SU-DHL-6 (cell line): ENCODE measurements around the gene SSR4.

ENCODE experiments used
- H2AFZ ChIP-seq: fragments of 200-600 bp; sonication (generic); 2 replicates; pipeline ENCODE4 v1.6.1; 2014; ENCODE audit warnings: low read depth, mild to moderate bottlenecking, moderate library complexity, mixed read lengths, antibody characterized with exemption, low read length; ENCODE audit not compliant: severe bottlenecking
- H3F3A ChIP-seq: fragments of 200-600 bp; shearing (Covaris generic); 2 replicates; pipeline ENCODE4 v1.6.0; 2016; ENCODE audit warnings: antibody characterized with exemption, mild to moderate bottlenecking; ENCODE audit not compliant: insufficient read depth
- H3K27ac ChIP-seq: fragments of 200-600 bp; sonication (generic); 2 replicates; pipeline ENCODE4 v1.5.1; 2016; ENCODE audit warnings: low read depth, mild to moderate bottlenecking, low read length, moderate library complexity, mixed read lengths
- H3K27me3 ChIP-seq: fragments of 200-600 bp; sonication (generic), shearing (Covaris generic); 2 replicates; pipeline ENCODE4 v1.6.0; 2014; ENCODE audit warnings: mild to moderate bottlenecking, low read length
- H3K36me3 ChIP-seq: fragments of 200-600 bp; sonication (generic); 2 replicates; pipeline ENCODE4 v1.6.1; 2014; ENCODE audit warnings: mild to moderate bottlenecking, low read length, mixed read lengths
- H3K4me2 ChIP-seq: fragments of 300-600, 200-600 bp; shearing (Covaris generic), sonication (generic); 2 replicates; pipeline ENCODE4 v1.6.0; 2014; ENCODE audit warnings: low read length, low read depth, mild to moderate bottlenecking; ENCODE audit not compliant: poor library complexity, severe bottlenecking
- H3K4me3 ChIP-seq: fragments of 200-600 bp; sonication (generic); 2 replicates; pipeline ENCODE4 v1.5.1; 2014; ENCODE audit warnings: antibody characterized with exemption, low read length, mild to moderate bottlenecking, mixed read lengths; ENCODE audit not compliant: insufficient read depth, poor library complexity, severe bottlenecking
- H3K79me2 ChIP-seq: fragments of 200-600 bp; sonication (generic); 2 replicates; pipeline ENCODE4 v1.6.1; 2014; ENCODE audit warnings: mild to moderate bottlenecking, low read length, moderate library complexity; ENCODE audit not compliant: insufficient read depth
- H3K9ac ChIP-seq: fragments of 200-600 bp; sonication (generic); 2 replicates; pipeline ENCODE4 v1.7.0; 2014; ENCODE audit warnings: mild to moderate bottlenecking, low read length
- H3K9me2 ChIP-seq: fragments of 200-600 bp; sonication (generic); replicated peaks from 2 replicates; pipeline ENCODE4 v1.6.1; 2014; ENCODE audit warnings: low read length; ENCODE audit not compliant: insufficient read depth
- H3K9me3 ChIP-seq: fragments of 200-600 bp; sonication (generic); 2 replicates; pipeline ENCODE4 v1.6.1; 2014; ENCODE audit warnings: low read length, mixed read lengths; ENCODE audit not compliant: insufficient read depth
- H4K20me1 ChIP-seq: fragments of 200-600 bp; sonication (generic); 2 replicates; pipeline ENCODE4 v1.6.1; 2014; ENCODE audit warnings: low read depth, mild to moderate bottlenecking, antibody characterized with exemption, low read length, moderate library complexity, mixed read lengths
- EZH2phosphoT487 ChIP-seq: fragments of 200-600 bp; sonication (generic), shearing (Covaris generic); conservative IDR thresholded peaks from 2 replicates; pipeline ENCODE4 v1.6.1; 2018; ENCODE audit warnings: mild to moderate bottlenecking, antibody characterized with exemption, low read length, moderate library complexity, mixed read lengths
- TF ChIP-seq, protein P1 (sequence below): fragments of 200-600 bp; sonication (generic); IDR thresholded peaks from one replicate; pipeline ENCODE4 v1.5.1; 2017; ENCODE audit warnings: antibody characterized with exemption, mild to moderate bottlenecking, low read length, moderate library complexity; ENCODE audit not compliant: insufficient read depth, poor library complexity, severe bottlenecking

Gene SSR4

GRCh38 chrX:153818571-153819383 is 24.3 kb downstream of the SSR4 start:
- H3F3A ChIP-seq, result no peaks in the 10 kb centered on the region
- H4K20me1 ChIP-seq, result no peaks in the 10 kb centered on the region
- no peak overlapping the region for H3K9ac ChIP-seq
- H3K9me2 ChIP-seq, result no peaks in the 10 kb centered on the region
- no peak overlapping the region for H3K4me3 ChIP-seq
- H3K9me3 ChIP-seq, result no peaks in the 10 kb centered on the region
- no peak overlapping the region for H2AFZ ChIP-seq
- H3K36me3 ChIP-seq, result no peaks in the 10 kb centered on the region
- no peaks in the 10 kb centered on the region for H3K27me3 ChIP-seq
- H3K79me2 ChIP-seq, result no peaks in the 10 kb centered on the region
- TF ChIP-seq, protein P1, sequence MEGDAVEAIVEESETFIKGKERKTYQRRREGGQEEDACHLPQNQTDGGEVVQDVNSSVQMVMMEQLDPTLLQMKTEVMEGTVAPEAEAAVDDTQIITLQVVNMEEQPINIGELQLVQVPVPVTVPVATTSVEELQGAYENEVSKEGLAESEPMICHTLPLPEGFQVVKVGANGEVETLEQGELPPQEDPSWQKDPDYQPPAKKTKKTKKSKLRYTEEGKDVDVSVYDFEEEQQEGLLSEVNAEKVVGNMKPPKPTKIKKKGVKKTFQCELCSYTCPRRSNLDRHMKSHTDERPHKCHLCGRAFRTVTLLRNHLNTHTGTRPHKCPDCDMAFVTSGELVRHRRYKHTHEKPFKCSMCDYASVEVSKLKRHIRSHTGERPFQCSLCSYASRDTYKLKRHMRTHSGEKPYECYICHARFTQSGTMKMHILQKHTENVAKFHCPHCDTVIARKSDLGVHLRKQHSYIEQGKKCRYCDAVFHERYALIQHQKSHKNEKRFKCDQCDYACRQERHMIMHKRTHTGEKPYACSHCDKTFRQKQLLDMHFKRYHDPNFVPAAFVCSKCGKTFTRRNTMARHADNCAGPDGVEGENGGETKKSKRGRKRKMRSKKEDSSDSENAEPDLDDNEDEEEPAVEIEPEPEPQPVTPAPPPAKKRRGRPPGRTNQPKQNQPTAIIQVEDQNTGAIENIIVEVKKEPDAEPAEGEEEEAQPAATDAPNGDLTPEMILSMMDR, result no peak
- no peak for TF ChIP-seq EZH2phosphoT487
- H3K4me2 ChIP-seq, result no peak overlapping the region
- H3K27ac ChIP-seq, result no peak overlapping the region

DNA sequence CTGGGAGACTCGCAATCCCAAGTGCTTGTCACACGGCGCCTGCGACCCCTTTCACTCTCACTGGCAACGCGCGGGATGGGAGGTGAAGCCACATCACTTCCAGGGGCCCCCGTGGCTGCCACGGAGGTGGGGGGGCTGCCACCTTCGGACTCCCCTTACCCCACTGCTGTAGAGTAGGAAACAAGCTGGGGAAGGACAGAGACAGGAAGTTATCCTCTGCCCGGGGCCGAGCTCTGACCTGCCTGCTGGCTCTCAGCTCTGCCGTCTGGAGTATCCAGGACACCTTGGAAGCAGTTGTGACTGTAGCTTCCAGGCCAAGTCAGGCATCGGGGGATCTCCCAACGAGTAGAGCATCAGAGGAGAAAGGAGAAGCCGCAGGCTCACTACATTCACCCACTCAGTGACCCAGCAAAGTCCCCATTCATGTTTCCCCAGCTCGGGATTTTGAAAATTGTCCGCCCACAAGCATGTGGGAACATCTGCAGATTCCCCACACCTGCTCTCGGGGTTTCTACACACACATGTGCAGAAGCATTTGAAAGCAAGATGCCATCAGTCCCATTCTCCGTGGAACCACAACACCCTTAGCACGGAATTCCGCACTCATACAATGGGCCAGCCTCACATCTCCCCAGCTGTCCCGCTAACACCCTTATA is 25.0 kb downstream of the SSR4 start:
- TF ChIP-seq, protein P1, result no peak
- TF ChIP-seq EZH2phosphoT487, result no peak
- Histone ChIP-seq H3F3A (no peaks in the 10 kb centered on the region), H4K20me1 (no peaks in the 10 kb centered on the region), H3K9ac (no peak overlapping the region), H3K27me3 (no peaks in the 10 kb centered on the region), H3K4me3 (no peak overlapping the region), H3K4me2 (no peak overlapping the region), H3K9me3 (no peaks in the 10 kb centered on the region), H3K79me2 (no peaks in the 10 kb centered on the region), H2AFZ (no peak overlapping the region), H3K36me3 (no peaks in the 10 kb centered on the region), H3K27ac (no peak overlapping the region), H3K9me2 (no peaks in the 10 kb centered on the region)

- TF ChIP-seq, protein P1, result no peak
- no peak for TF ChIP-seq EZH2phosphoT487
- no peak overlapping the region for H3K4me2 ChIP-seq
- no peaks in the 10 kb centered on the region for H3K9me2 ChIP-seq
- H3K9me3 ChIP-seq, result no peaks in the 10 kb centered on the region
- H3K4me3 ChIP-seq, result no peak overlapping the region
- H3K79me2 ChIP-seq, result no peaks in the 10 kb centered on the region
- no peak overlapping the region for H3K9ac ChIP-seq
- H3K36me3 ChIP-seq, result no peaks in the 10 kb centered on the region
- H3K27ac ChIP-seq, result no peak overlapping the region
- H3F3A ChIP-seq, result no peaks in the 10 kb centered on the region
- H3K27me3 ChIP-seq, result no peaks in the 10 kb centered on the region
- H2AFZ ChIP-seq, result no peak overlapping the region
- no peaks in the 10 kb centered on the region for H4K20me1 ChIP-seq
Observed at GRCh38 chrX:153820601-153821000, 26.1 kb downstream of the SSR4 start.
